NCI-H2171 (cell line): Measurements from ENCODE around the gene RGS16.
"Not testable (repeated sequence)": the region's sequence is repeated elsewhere in the genome, so short reads cannot be mapped to it uniquely, and the experiment has no call there.

ENCODE experiments used
- DNase-seq: peaks from one replicate; lab custom pipeline; 2025; lab: John Stamatoyannopoulos, UW

RGS16 gene

GRCh38 chr1:182604175-182605164 is at the start of gene RGS16:
TSS of gene RGS16 (minus strand) at chr1:182604389. CDS start at chr1:182604259, 130 bp downstream.
- peak; percentile 94 for DNase-seq

- DNase-seq, result no peak
Measured at GRCh38 chr1:182653986-182654385, 49.8 kb upstream of the RGS16 start.

DNA sequence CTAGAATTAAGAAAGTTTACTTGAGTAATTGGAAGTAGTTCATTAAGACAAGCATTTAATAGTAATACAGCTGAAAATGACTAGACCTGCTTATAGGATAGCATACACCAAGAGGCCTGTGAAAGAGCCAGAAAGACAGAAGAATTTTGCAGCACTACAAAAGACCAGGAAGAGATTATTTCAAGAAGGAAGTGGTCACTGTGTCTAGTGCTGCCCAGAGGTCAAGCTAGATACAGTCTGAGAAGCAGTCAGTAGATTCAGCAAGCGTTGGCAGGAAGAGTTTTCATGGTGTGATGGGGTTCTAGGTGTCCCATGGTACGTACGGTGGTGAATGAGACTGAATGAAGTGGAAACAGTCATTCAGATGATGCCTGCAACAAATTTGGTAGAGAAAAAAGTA is 48.7 kb upstream of the RGS16 start:
- no peak for DNase-seq

DNA sequence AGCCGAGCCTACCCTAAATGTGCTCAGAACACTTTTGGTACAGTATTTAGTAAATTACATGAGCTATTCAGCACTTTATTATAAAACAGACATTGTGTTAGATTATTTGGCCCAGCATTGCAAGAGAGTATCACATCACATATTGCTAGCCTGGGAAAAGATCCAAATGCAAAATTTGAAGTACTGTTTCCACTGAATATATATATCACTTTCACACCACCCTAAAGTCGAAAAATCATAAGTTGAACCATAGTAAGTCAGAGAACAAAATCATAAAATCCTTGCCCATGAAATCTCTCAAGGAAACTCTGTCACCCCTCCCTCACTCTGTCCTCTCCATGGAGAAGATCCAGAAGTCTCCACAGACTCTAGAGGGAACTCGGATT is 47.1 kb upstream of the RGS16 start:
- DNase-seq, result no peak

- DNase-seq, result no peak
Measured at GRCh38 chr1:182650678-182651338, 46.6 kb upstream of the RGS16 start.

GRCh38 chr1:182649041-182649440 is 44.9 kb upstream of the RGS16 start:
- no peak for DNase-seq

DNA sequence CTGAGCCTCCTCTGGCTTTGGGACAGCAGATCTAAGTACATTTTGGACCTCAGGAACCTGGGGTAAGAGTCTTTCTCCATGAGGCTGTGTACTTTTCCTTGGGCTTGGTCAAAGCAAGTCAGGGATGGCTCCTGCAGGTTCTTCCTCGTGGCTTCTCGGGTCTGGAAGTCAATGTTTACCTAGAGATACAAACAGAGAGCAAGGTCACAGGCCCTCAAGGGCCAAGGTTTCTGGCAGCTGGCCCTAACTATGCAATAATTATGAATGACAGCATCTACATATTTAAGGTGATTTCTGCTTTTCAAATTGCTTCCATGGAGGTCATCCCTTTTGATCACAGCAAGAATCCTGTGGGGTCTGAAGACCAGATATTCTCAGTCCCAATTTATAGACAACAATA is 42.5 kb upstream of the RGS16 start:
- DNase-seq, result no peak

DNA sequence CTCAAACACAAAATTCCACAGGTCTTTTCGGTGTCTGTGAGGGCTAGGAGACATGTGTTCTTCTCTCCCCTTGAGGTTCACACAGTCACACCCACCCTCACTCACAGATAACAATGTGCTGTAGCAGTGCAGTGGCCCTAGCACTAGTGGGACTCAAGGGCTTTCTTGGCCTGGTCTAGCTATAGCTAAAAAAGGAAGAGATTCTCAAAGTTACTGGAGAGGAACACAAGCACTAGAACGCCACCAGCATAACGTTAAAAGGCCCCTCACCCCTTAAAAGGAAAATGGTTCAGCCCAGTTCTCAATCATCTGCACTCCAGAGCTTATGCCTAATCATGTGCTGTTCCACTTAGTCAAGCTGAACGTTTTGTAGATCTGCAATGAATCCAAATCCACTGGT is 40.7 kb upstream of the RGS16 start:
- no peak for DNase-seq

DNA sequence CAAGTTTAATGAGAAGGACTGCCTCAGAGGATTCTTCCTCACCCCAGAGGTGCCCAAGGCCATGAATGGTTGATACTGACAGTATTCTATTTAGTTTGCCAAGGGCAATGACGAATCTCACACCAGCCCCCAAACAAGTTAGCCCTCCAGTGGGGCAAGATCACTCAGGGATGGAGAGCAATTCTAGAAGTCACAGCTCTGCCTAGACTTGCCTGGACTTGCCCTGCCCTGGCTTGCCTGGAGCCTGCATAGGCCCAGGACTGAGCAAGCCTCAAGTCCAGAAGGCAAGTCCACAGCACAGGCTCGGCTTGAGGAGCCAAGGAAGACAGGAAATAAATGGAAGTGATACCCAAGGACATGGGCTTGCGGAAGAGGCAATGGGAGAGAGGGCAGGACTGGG is 39.5 kb upstream of the RGS16 start:
- no peak for DNase-seq

GRCh38 chr1:182642461-182642860 is 38.3 kb upstream of the RGS16 start:
- DNase-seq, result no peak

- no peak for DNase-seq
Measured at GRCh38 chr1:182641561-182641960, 37.4 kb upstream of the RGS16 start.

- DNase-seq, result no peak
Measured at GRCh38 chr1:182639330-182639729, 35.1 kb upstream of the RGS16 start.

- DNase-seq, result no peak
Measured at GRCh38 chr1:182637769-182638168, 33.6 kb upstream of the RGS16 start.

GRCh38 chr1:182635871-182636270 is 31.7 kb upstream of the RGS16 start:
- no peak for DNase-seq

- no peak for DNase-seq
Measured at GRCh38 chr1:182634306-182635072, 30.3 kb upstream of the RGS16 start.

- DNase-seq, result peak; percentile 73
Measured at GRCh38 chr1:182633657-182634281, 29.6 kb upstream of the RGS16 start.

GRCh38 chr1:182633031-182633430 is 28.8 kb upstream of the RGS16 start:
- DNase-seq, result no peak

DNA sequence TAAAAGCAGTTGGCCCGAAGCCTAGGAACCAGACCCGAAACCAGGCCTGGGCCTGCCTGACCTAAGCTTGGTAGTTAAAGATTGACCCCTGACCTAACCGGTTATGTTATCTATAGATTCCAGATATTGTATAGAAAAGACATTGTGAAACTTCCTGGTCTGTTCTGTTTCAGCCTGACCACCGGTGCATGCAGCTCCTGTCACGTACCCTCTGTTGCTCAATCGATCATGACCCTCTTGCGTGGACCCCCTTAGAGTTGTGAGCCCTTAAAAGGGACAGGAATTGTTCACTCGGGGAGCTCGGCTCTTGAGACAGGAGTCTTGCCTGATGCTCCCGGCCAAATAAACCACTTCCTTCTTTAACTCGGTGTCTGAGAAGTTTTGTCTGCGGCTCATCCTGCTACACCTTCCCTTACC is 28.3 kb upstream of the RGS16 start:
- not testable (repeated sequence) for DNase-seq

DNA sequence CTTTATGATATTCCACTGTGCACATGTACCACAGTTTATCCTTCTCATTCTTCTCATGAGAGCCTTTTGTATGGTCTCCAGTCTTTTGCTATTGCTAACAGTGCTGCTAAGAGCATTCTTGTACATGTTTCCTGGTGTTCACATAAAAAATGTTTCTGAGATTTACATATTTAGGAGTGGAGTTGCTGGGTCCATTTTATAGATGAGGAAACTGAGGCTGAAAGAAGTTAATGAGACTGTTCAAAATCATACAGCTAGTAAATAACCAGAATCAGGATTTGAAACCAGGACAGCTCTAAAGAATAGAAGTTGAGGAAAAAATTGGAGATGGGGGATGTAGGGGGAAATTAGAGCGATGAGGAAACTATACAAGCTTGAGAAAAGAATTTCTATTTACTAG is 27.8 kb upstream of the RGS16 start:
- no peak for DNase-seq

DNA sequence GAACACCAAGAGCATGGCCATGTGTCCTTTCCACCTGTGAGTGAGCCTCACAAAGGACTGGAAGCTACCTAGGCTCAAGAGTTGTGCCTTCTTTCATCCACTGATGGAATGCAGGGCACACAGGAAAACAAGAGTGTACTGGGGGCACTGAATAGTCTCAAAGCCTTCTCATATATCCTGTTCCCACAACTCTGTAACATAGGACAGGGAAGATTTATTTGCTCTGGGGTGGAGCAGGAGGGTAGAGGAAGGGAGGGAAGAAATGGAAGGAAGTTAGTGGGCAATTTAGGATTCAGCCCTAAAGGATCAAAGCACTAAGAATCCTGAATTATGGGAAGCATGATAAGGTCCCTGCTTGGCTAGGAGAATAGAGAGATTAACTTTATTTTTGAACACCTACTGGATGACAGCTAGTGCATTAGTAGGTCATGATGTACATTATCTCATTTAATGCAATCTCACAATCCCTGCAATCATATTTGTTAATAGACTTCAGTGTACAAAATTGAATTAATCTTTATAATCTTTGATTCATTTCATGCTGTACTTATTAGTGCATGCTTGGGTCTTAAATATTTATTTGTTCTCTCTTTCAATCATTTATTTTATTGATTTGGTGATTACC is 27.0 kb upstream of the RGS16 start:
- DNase-seq, result no peak

GRCh38 chr1:182630586-182630985 is 26.4 kb upstream of the RGS16 start:
- no peak for DNase-seq
